Measurements from ENCODE around the gene RXFP1.

RXFP1 gene

GRCh38 chr4:158553364-158553763 is 31.7 kb downstream of the RXFP1 start (continued):
- TF ChIP-seq, protein P1, sequence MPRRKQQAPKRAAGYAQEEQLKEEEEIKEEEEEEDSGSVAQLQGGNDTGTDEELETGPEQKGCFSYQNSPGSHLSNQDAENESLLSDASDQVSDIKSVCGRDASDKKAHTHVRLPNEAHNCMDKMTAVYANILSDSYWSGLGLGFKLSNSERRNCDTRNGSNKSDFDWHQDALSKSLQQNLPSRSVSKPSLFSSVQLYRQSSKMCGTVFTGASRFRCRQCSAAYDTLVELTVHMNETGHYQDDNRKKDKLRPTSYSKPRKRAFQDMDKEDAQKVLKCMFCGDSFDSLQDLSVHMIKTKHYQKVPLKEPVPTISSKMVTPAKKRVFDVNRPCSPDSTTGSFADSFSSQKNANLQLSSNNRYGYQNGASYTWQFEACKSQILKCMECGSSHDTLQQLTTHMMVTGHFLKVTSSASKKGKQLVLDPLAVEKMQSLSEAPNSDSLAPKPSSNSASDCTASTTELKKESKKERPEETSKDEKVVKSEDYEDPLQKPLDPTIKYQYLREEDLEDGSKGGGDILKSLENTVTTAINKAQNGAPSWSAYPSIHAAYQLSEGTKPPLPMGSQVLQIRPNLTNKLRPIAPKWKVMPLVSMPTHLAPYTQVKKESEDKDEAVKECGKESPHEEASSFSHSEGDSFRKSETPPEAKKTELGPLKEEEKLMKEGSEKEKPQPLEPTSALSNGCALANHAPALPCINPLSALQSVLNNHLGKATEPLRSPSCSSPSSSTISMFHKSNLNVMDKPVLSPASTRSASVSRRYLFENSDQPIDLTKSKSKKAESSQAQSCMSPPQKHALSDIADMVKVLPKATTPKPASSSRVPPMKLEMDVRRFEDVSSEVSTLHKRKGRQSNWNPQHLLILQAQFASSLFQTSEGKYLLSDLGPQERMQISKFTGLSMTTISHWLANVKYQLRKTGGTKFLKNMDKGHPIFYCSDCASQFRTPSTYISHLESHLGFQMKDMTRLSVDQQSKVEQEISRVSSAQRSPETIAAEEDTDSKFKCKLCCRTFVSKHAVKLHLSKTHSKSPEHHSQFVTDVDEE (CRISPR knock-in tag; IDR thresholded peaks at IDR 0.05) = no peak
- TF ChIP-seq ZFP30 (CRISPR knock-in tag; IDR thresholded peaks at IDR 0.05) = no peak

DNA sequence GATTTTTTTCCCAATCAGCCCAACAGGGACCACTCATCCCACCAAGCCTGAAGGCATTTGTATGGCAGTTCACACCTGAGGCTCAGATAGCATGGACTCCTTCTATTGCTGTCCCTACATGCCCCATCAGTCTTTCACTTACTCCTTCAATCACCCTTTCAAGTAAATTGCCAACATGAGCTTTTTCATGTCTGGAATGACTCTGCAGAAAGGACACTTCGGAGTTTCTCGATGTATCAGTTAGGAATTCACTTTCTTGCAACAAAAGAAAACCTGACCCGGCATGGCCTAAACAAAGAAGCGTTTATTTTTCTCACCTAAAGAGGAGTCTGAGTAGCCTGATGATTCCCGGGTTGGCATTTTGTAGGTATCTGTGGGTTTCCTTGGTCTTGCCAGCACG is 38.6 kb downstream of the RXFP1 start:
- no peak for ATAC-seq
- TF ChIP-seq ISL1 (CRISPR knock-in tag; IDR thresholded peaks at IDR 0.05) = no peak
- TF ChIP-seq ZC3H10 (CRISPR knock-in tag; IDR thresholded peaks at IDR 0.05) = no peak
- TF ChIP-seq RARB (CRISPR knock-in tag; IDR thresholded peaks at IDR 0.05) = no peak
- no peak for TF ChIP-seq ZFP3 (CRISPR knock-in tag; IDR thresholded peaks at IDR 0.05)
- no peak for TF ChIP-seq PPARA (CRISPR knock-in tag; IDR thresholded peaks at IDR 0.05; ENCODE audit: borderline replicate concordance)
- TF ChIP-seq, protein P1 (CRISPR knock-in tag; IDR thresholded peaks at IDR 0.05) = no peak
- no peak for TF ChIP-seq ARNTL (CRISPR knock-in tag; IDR thresholded peaks at IDR 0.05; ENCODE audit: borderline replicate concordance, low read depth)
- TF ChIP-seq, protein P2, sequence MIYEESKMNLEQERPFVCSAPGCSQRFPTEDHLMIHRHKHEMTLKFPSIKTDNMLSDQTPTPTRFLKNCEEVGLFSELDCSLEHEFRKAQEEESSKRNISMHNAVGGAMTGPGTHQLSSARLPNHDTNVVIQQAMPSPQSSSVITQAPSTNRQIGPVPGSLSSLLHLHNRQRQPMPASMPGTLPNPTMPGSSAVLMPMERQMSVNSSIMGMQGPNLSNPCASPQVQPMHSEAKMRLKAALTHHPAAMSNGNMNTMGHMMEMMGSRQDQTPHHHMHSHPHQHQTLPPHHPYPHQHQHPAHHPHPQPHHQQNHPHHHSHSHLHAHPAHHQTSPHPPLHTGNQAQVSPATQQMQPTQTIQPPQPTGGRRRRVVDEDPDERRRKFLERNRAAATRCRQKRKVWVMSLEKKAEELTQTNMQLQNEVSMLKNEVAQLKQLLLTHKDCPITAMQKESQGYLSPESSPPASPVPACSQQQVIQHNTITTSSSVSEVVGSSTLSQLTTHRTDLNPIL (CRISPR knock-in tag; IDR thresholded peaks at IDR 0.05; ENCODE audit: low read depth) = no peak
- TF ChIP-seq ZNF8 (CRISPR knock-in tag; IDR thresholded peaks at IDR 0.05) = no peak
- no peak for TF ChIP-seq ZNF70 (CRISPR knock-in tag; IDR thresholded peaks at IDR 0.05)
- no peak for TF ChIP-seq TCF4 (CRISPR knock-in tag; IDR thresholded peaks at IDR 0.05; ENCODE audit: borderline replicate concordance)
- TF ChIP-seq ESRRG (CRISPR knock-in tag; IDR thresholded peaks at IDR 0.05) = no peak
- TF ChIP-seq GLIS3 (CRISPR knock-in tag; IDR thresholded peaks at IDR 0.05) = no peak
- TF ChIP-seq CSDC2 (CRISPR knock-in tag; IDR thresholded peaks at IDR 0.05) = no peak
- no peak for TF ChIP-seq TOX (CRISPR knock-in tag; IDR thresholded peaks at IDR 0.05; ENCODE audit: borderline replicate concordance)
- TF ChIP-seq OSR1 (CRISPR knock-in tag; IDR thresholded peaks at IDR 0.05) = no peak
- no peak for TF ChIP-seq POU6F1 (CRISPR knock-in tag; IDR thresholded peaks at IDR 0.05; ENCODE audit: borderline replicate concordance, low read depth)
- no peak for TF ChIP-seq SNAI2 (CRISPR knock-in tag; IDR thresholded peaks at IDR 0.05)
- TF ChIP-seq ZNF565 (CRISPR knock-in tag; conservative IDR thresholded peaks at IDR 0.05; ENCODE audit: low read depth) = no peak

DNA sequence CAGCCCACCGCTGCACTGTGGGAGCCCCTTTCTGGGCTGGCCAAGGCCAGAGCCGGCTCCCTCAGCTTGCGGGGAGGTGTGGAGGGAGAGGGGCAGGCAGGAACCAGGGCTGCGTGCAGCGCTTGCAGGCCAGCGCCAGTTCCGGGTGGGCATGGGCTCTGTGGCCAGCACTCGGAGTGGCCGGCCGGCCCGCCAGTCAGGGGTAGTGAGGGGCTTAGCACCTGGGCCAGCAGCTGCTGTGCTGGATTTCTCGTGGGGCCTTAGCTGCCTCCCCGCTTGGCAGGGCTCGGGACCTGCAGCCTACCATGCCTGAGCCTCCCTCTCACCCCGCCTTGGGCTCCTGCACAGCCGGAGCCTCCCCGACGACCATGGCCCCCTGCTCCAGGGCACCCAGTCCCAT is 45.2 kb downstream of the RXFP1 start:
- no peak for ATAC-seq
- TF ChIP-seq TCF4 (CRISPR knock-in tag; IDR thresholded peaks at IDR 0.05; ENCODE audit: borderline replicate concordance) (no peak), ARNTL (CRISPR knock-in tag; IDR thresholded peaks at IDR 0.05; ENCODE audit: borderline replicate concordance, low read depth) (no peak), SNAI2 (CRISPR knock-in tag; IDR thresholded peaks at IDR 0.05) (no peak), RARB (CRISPR knock-in tag; IDR thresholded peaks at IDR 0.05) (no peak), ZNF565 (CRISPR knock-in tag; conservative IDR thresholded peaks at IDR 0.05; ENCODE audit: low read depth) (no peak), CSRNP3 (CRISPR knock-in tag; IDR thresholded peaks at IDR 0.05) (no peak), OSR1 (CRISPR knock-in tag; IDR thresholded peaks at IDR 0.05) (no peak), CSDC2 (CRISPR knock-in tag; IDR thresholded peaks at IDR 0.05) (no peak), ESRRG (CRISPR knock-in tag; IDR thresholded peaks at IDR 0.05) (no peak), ZC3H10 (CRISPR knock-in tag; IDR thresholded peaks at IDR 0.05) (no peak), ZFP3 (CRISPR knock-in tag; IDR thresholded peaks at IDR 0.05) (no peak), ZNF8 (CRISPR knock-in tag; IDR thresholded peaks at IDR 0.05) (no peak), PATZ1 (CRISPR knock-in tag; IDR thresholded peaks at IDR 0.05; ENCODE audit: borderline replicate concordance) (no peak), ZNF70 (CRISPR knock-in tag; IDR thresholded peaks at IDR 0.05) (no peak)
- TF ChIP-seq, protein P2 (CRISPR knock-in tag; IDR thresholded peaks at IDR 0.05; ENCODE audit: low read depth) = no peak

Measured in SK-N-SH treated with all-trans-retinoic acid at 6 μM for 48 hours (cell line).